Adrenal gland (tissue), 12 donors: ENCODE data around the gene DSG1. TPM values are rescaled to one million over a fixed set of nuclear protein-coding genes. Genes with fewer than 3 reads are reported as not detected.
"Not testable (repeated sequence)": the region's sequence is repeated elsewhere in the genome, so short reads cannot be mapped to it uniquely, and the experiment has no call there.

Experiments used
- DNase-seq, 7 donors: peaks; one replicate each; pipeline ENCODE4 v3.0.0-alpha.2; 2019 to 2020
- H3K27ac ChIP-seq, 5 donors: fragments of 200-600 bp; sonication (generic) in 4 of 5; 1 replicate in 3 of 5; 2 replicates in 2 of 5; pipeline versions ENCODE4 v1.5.1 to v1.8.0; 2016 to 2020; ENCODE audit warnings: mild to moderate bottlenecking in 1 of 5
- H3K27me3 ChIP-seq: fragments of 200-600 bp; 2 replicates; pipeline ENCODE4 v1.8.0; 2021
- H3K36me3 ChIP-seq, 2 donors: fragments of 200-600 bp; replicated peaks in 1 of 2; 1 replicate in 1 of 2; 2 replicates in 1 of 2; pipeline versions ENCODE4 v1.5.1 to v1.8.0; 2018 to 2022
- H3K4me1 ChIP-seq, 2 donors: fragments of 200-600 bp; replicated peaks in 1 of 2; 1 replicate in 1 of 2; 2 replicates in 1 of 2; pipeline versions ENCODE4 v1.5.1 to v1.8.0; 2018 to 2021
- H3K4me3 ChIP-seq, 4 donors: fragments of 200-600 bp; sonication (generic) in 3 of 4; one replicate each; pipeline ENCODE4 v1.5.1; 2016 to 2018
- H3K9me3 ChIP-seq, 3 donors: fragments of 200-600 bp; sonication (generic) in 1 of 3; replicated peaks in 1 of 3; 1 replicate in 2 of 3; 2 replicates in 1 of 3; pipeline versions ENCODE4 v1.5.1 to v1.8.0; 2016 to 2021
- POLR2A ChIP-seq, 2 donors: fragments of 450-650 bp; IDR thresholded peaks; one replicate each; pipeline ENCODE4 v1.6.1; 2017; ENCODE audit warnings: antibody characterized with exemption in 2 of 2, mild to moderate bottlenecking in 2 of 2, moderate library complexity in 1 of 2
- WGBS, 4 donors: extraction: QIAGEN DNeasy Blood & Tissue Kit in 2 of 4; methylation state at CpG; one replicate each; pipeline versions ENCODE4 v1.1.5 to v1.1.7; 2013 to 2017; 5-methylcytosine and 5-hydroxymethylcytosine counted together
- intact Hi-C, 2 donors: fragments of 100-400 bp; cut with DNase I; formaldehyde crosslinking; loops; one replicate each; pipeline versions ENCODE4 v1.14.1 to v1.15.0; 2022 to 2023
- polyA plus RNA-seq, 3 donors: library from polyadenylated mRNA; stranded (reverse); fragments of 200-250 nt in 2 of 3; fragments of 350-450 nt in 1 of 3; fragmentation: Illumina TruSeq in 1 of 3; extraction: RNeasy Lipid Tissue Mini Kit (QIAGEN cat#74804) in 1 of 3; gene quantifications; one replicate each; pipeline ENCODE4 v1.2.3, GENCODE V29; 2013 to 2014
- total RNA-seq, 9 donors: library from RNA; depleted of rRNA in 4 of 9; stranded (reverse); fragments of >200 nt in 4 of 9; fragments of 120-200 nt in 1 of 9; fragmentation: NEBNext Ultra II Directional in 1 of 9; extraction: Animal tissue kit (Norgen Biotek cat#: 25700) in 1 of 9; gene quantifications; one replicate each; pipeline versions ENCODE4 v1.1.0 to v1.2.4, GENCODE V29; 2013 to 2023
- TF ChIP-seq, protein P1 (sequence below), 6 experiments: fragments of 450-650 bp in 4 of 6; fragments of 200-600 bp in 2 of 6; sonication (generic) in 1 of 6; IDR thresholded peaks; 1 replicate in 5 of 6; 2 replicates in 1 of 6; pipeline versions ENCODE4 v1.5.1 to v1.8.0; 2016 to 2021; ENCODE audit warnings: antibody characterized with exemption in 6 of 6, mild to moderate bottlenecking in 2 of 6, moderate library complexity in 1 of 6
- donor health status: healthy with polysubstance abuse.
- donor health status: Bipolar disorder and iron deficiency.
- donor health status: DM: yes; HTN: yes; CAD: no.
- donor health status: DM: no; HTN: no; CAD: no.
- donor health status: DM: no; HTN: no; CAD: no.
- donor health status: DM: yes; HTN: yes; CAD: no.

The DSG1 gene
- total and polyA plus RNA-seq, 12 donors = 0.03 TPM; not detected in 11

DNA sequence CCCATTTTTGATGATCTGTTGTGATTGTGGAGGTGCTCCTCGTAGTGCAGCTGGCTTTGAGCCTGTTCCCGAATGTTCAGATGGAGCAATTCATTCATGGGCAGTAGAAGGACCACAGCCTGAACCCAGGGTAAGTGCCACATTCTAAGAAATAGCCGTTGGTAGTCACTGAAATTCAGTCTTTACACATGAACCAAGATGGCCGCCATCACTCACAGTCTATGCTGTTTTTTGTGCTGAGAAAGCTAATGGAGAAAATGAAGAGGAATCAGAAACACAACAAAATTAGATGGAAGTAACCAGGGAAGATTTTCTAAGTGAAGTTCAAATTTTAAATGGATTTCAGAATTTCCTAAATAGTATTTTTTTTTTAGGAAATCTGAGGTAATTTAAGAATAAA, 25.5 kb downstream of the DSG1 start:
- no peaks in the 10 kb centered on the region for H3K27me3 ChIP-seq
- 72 to 83% (median 77%) methylated on average over 4 of the region's 4 CpGs for WGBS, 4 donors
- no peak overlapping the region for H3K4me3 ChIP-seq
- no peaks in the 10 kb centered on the region for H3K9me3 ChIP-seq
- H3K4me1 ChIP-seq = no peaks in the 10 kb centered on the region
- no peaks in the 10 kb centered on the region for H3K36me3 ChIP-seq
- no peak for TF ChIP-seq POLR2A (IDR thresholded peaks at IDR 0.05)
- TF ChIP-seq, protein P1, sequence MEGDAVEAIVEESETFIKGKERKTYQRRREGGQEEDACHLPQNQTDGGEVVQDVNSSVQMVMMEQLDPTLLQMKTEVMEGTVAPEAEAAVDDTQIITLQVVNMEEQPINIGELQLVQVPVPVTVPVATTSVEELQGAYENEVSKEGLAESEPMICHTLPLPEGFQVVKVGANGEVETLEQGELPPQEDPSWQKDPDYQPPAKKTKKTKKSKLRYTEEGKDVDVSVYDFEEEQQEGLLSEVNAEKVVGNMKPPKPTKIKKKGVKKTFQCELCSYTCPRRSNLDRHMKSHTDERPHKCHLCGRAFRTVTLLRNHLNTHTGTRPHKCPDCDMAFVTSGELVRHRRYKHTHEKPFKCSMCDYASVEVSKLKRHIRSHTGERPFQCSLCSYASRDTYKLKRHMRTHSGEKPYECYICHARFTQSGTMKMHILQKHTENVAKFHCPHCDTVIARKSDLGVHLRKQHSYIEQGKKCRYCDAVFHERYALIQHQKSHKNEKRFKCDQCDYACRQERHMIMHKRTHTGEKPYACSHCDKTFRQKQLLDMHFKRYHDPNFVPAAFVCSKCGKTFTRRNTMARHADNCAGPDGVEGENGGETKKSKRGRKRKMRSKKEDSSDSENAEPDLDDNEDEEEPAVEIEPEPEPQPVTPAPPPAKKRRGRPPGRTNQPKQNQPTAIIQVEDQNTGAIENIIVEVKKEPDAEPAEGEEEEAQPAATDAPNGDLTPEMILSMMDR (IDR thresholded peaks at IDR 0.05) = no peak
- DNase-seq = no peak
- intact Hi-C loops = no loop called here
- H3K27ac ChIP-seq = no peak overlapping the region

DNA sequence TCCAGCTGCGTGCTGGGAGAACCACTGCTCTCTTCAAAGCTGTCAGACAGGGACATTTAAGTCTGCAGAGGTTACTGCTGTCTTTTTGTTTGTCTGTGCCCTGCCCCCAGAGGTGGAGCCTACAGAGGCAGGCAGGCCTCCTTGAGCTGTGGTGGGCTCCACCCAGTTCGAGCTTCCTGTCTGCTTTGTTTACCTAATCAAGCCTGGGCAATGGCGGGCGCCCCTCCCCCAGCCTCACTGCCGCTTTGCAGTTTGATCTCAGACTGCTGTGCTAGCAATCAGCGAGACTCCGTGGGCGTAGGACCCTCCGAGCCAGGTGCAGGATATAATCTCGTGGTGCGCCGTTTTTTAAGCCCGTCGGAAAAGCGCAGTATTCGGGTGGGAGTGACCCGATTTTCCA, 35.4 kb downstream of the DSG1 start:
- 60 to 74% (median 69%) methylated on average over 1 to 4 of the region's 17 CpGs; no CpG with 5 or more reads in 1 of the 4 donors for WGBS, 4 donors
- not testable (repeated sequence) for H3K4me3 ChIP-seq

GRCh38 chr18:31354990-31355389, 37.0 kb downstream of the DSG1 start:
- 84 to 93% (median 90%) methylated on average over 6 to 8 of the region's 8 CpGs for WGBS, 4 donors
- TF ChIP-seq, protein P1 (IDR thresholded peaks at IDR 0.05) = no peak
- no peak for TF ChIP-seq POLR2A (IDR thresholded peaks at IDR 0.05)
- Histone ChIP-seq H3K4me3 (no peak overlapping the region), H3K9me3 (no peaks in the 10 kb centered on the region), H3K27ac (no peak overlapping the region), H3K27me3 (no peaks in the 10 kb centered on the region), H3K4me1 (no peaks in the 10 kb centered on the region), H3K36me3 (no peaks in the 10 kb centered on the region)
- intact Hi-C loops = no loop called here
- DNase-seq = no peak

More for the DNA sequence above, 35.4 kb downstream of the DSG1 start:
- intact Hi-C loops, DNase-seq, H3K27me3 ChIP-seq, H3K27ac ChIP-seq, H3K9me3 ChIP-seq, H3K36me3 ChIP-seq, H3K4me1 ChIP-seq: not testable (repeated sequence)

DNA sequence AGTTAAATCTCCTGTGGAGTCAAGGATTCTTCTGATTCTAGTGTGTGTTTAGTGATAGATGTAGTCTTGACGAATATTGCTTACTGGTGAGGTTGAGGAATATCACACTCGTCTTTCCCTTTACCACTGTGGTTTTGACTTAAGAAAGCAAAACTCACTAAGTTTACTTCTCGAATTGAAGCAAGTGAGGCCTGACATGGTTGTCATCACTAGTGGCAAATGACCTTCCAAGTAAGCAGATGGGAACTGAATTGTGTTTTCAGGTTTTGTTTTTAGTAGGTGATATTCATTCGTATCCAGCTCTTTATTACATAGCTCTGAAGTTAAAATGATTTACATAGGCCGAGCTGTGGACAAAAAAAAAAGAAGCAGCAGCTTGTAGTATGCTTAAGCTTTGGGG, 38.1 kb downstream of the DSG1 start:
- DNase-seq = no peak
- Histone ChIP-seq H3K27ac (no peak overlapping the region), H3K9me3 (no peaks in the 10 kb centered on the region), H3K36me3 (no peaks in the 10 kb centered on the region), H3K27me3 (no peaks in the 10 kb centered on the region), H3K4me3 (no peak overlapping the region), H3K4me1 (no peaks in the 10 kb centered on the region)
- WGBS, 4 donors = 59 to 72% (median 64%) methylated on average over 5 of the region's 5 CpGs
- TF ChIP-seq, protein P1 (IDR thresholded peaks at IDR 0.05) = no peak
- TF ChIP-seq POLR2A (IDR thresholded peaks at IDR 0.05) = no peak
- intact Hi-C loops = no loop called here

DNA sequence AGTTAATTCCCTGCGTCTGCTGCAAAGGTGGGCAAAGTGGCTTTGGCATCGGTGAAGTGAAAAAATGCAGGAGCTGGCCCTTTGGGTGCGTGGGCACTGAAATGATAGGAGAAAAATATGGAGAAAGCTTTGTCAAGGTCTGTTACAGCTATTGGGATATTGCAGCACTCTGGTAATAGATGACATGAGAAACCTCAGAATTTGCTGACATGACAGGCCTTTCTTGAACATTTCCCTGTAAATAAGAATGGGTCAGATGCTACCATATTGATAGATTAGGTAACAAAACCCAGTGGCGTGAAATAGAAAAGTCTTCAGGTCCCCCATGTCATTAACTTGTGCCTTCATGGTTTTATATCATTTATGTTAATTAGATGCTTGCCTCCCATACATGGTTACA, 46.2 kb downstream of the DSG1 start:
- Histone ChIP-seq H3K27me3 (no peaks in the 10 kb centered on the region), H3K4me3 (no peak overlapping the region), H3K4me1 (no peaks in the 10 kb centered on the region), H3K36me3 (no peaks in the 10 kb centered on the region), H3K9me3 (no peaks in the 10 kb centered on the region), H3K27ac (no peak overlapping the region)
- intact Hi-C loops = no loop called here
- WGBS, 4 donors = 80 to 87% (median 82%) methylated on average over 4 of the region's 4 CpGs
- no peak for DNase-seq
- TF ChIP-seq, protein P1 (IDR thresholded peaks at IDR 0.05) = no peak
- no peak for TF ChIP-seq POLR2A (IDR thresholded peaks at IDR 0.05)
